NCI-H526 (cell line): Measurements from ENCODE around the gene GALNT13.

Experiments
- DNase-seq, 2 experiments: peaks; one replicate each; lab custom pipeline; 2025; lab: John Stamatoyannopoulos, UW

GALNT13 gene

DNA sequence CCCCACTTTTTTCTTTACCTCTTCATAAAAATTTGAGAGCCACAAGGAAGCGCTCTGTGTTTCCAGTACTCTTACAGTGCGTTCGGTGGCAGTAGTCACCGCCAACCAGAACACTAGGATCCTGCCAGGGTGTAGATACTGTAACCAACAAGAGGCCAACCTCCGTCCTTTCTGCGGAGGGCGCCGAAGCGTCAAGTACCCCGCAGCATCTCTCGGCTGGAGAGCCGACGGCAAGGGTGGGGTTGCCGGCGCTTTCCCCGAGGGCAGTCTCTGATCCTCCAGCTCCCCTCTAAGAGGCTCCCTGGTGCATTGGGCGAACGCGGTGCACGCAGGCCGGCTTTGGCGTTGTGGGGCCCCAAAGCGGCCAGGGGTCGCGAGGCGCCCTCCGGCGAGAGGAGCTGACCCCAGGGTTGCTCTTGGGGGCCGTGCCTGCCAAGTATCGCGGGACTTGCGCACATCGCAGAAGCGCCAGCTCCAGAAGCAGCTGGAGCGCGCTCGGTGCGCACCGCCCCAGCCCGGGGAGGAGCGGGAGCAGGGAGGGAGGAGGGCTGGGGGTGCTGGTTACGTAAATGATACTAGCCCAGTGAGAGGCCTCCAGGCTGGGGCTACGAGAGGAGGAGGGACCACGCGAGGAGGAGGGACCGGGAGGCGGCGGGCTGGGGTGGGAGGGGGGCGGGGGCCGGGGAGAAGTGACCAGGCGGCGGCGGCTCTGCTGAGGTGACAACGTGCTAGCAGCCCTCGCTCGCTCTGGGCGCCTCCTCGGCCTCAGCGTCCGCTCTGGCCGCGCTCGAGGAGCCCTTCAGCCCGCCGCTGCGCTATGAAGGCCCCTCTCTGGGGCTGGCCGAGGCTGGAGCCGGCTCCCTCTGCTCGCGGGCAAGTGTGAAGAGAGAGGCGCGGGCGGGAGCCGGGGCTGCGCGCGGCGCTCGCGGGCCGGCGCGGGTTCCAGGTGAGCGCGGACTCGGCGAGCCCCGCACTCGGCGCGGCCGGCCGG lies at the start of gene GALNT13:
GALNT13 (plus strand) TSS at position 692 of the 991 bp plus-strand sequence.
- no peak for DNase-seq

DNA sequence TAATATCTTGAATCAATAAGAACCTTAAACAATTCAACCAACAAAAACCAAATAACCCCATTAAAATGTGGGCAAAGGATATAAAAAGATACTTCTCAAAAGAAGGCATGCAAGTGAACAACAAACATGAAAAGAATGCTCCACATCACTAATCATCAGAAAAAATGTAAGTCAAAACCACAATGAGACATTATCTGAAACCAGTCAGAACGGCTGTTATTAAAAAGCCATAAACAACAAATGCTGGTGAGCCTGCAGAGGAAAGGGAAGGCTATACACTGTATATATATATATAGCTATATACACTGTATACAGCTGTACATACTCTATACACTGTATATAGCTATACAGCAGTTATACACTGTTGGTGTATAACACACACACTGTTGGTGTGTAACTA lies 47.8 kb upstream of the GALNT13 start:
- DNase-seq, result no peak

DNA sequence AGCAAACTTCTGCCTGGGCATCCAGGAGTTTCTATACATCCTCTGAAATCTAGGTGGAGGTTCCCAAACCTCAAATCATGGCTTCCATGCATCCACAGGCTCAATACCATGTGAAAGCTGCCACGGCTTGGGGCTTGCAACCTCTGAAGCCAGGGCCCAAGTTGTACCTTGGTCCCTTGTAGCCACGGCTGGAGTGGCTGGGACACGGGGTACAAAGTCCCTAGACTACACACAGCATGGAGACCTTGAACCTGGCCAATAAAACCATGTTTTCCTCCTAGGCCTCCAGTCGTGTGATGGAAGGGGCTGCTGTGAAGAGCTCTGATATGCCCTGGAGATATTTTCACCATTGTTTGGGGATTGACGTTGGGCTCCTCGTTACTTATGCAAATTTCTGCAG lies 43.4 kb upstream of the GALNT13 start:
- no peak for DNase-seq

DNA sequence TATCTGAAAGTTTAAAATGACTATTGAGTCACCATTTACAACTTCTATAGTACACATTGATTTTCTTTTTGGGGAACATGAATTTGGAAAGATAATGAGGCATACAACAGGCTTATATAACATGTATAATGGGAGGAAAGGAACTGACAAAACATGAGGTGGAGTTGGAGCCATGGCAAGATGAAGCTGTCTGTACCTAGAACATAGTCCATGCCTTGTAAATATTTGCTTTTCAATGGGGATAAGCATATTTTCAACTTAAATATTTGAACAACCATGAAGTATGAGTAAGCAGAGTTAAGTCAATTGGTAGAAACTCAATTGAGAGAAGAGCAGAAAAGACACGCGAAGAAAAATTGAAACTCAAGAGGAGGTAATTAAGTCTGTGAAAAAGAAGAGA lies 37.1 kb upstream of the GALNT13 start:
- DNase-seq, result no peak

GRCh38 chr2:153858250-153858649 lies 13.5 kb upstream of the GALNT13 start:
- DNase-seq, result no peak

- no peak for DNase-seq
Observed at GRCh38 chr2:153864022-153864421, 7.7 kb upstream of the GALNT13 start.

DNA sequence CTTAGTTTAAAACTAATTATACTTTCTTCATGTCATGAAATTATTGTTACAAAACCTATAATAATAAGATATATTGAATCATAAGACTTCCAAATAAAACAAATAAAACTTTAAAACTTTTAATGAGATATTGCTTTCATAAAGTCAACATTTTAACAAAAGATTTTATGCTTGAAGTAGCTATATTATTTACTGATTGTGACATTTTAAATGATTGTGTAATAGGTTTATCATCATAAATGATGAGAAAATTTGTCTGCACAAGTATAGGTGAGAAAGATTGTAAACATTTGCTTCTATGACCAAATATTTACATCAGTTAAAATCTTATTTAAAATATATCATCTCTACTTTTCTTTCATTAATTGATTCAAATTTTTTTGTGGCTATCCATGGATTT lies 5.1 kb upstream of the GALNT13 start:
- no peak for DNase-seq

GRCh38 chr2:153870308-153870707 lies 1.4 kb upstream of the GALNT13 start:
- DNase-seq, result no peak

DNA sequence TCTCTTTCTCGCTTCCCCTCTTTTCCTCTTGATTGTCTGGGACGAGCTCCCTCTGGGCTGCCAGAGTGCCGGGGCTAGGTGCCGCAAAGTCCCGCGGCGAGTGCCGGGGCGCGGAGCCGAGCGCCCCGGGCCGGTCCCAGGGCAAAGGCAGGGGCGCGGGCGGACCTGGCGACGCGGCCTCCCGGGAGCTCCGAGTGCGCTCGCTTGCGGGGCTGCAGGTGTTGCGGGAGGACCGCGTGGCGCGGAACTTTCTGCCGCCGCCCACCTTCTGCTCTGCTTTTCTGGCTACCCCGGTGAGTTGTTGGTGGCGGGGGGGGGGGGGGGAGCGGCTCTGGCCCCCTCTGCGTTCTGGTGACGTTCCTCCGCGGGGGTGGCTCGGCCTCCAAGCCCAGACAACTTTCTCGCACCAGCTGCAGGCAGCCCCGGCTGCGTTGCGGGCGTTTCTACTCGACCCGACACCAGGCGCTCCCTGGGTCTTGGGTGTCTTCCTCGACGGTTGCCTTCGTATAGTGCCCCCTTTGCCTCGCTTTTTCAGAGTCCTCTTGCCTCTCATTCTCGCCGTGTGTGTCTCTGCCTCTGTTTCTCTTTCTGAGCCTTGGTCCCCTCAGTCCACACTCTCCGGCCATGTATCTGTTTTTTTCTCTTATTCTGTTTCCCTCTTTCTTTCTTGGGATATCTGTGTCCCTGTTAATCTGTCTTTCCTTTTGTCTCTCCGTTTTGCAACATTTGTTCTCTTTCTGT lies 759 bp downstream of the GALNT13 start:
- no peak for DNase-seq

GRCh38 chr2:153873052-153874048 lies 1.6 kb downstream of the GALNT13 start:
- no peak for DNase-seq

GRCh38 chr2:153875801-153876466 lies 4.2 kb downstream of the GALNT13 start:
- DNase-seq, result no peak

GRCh38 chr2:153880926-153881325 lies 9.2 kb downstream of the GALNT13 start:
- DNase-seq, result no peak

DNA sequence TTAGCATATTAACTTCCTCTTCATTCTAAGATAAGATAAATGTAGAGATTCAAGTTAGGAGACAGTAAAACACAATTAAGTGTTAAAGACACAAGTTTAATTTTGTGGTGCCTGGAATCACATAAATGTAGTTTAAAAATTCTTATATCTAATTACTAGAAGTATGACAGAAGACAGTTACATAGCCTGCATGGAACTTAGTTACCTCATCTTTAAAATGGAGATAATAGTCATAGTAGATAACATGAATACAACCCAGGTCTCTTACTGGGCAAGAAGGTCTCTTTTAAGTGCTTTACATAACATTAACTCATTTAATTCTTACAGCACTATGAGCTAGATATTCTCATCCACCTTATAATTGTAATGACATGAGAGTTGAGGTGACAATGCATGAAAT lies 15.1 kb downstream of the GALNT13 start:
- DNase-seq, result no peak

DNA sequence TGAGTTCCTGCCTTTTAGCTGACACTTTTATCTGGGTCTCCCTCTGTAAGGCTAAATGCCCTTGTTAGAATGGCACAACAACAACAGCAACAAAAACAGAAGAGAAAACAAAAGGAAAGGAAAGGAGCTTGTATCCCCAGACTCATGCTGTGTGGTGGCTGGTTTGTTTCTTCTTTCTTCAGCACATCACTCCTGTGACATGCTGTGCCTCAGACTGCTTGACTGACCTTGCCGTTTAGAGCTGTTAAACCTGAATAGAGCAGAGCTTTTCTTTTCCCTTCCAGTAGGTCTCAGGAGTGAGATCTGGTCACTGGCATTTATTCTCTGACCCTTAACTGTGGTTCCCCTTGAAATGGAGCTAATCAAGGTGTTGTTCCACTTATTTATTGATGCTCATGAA lies 18.9 kb downstream of the GALNT13 start:
- DNase-seq, result no peak

DNA sequence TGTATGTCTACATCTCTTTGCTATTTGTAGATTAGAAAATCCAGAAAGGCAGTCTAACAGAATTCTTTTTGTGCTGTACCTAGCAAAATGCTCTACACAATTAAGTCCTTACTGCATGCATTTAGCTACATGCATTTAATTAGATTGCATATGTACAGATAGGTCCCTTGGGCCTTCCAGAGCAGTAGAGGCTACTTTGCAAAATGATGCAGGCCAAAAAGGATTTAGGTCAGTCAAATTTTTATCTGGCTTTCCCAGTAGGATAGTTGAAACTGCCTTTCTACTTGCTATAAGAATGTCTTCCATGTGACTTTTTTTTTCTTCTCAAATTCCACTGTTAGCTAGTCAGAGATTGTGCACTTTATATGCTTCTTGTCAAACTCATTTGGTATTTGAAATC lies 19.3 kb downstream of the GALNT13 start:
- no peak for DNase-seq

DNA sequence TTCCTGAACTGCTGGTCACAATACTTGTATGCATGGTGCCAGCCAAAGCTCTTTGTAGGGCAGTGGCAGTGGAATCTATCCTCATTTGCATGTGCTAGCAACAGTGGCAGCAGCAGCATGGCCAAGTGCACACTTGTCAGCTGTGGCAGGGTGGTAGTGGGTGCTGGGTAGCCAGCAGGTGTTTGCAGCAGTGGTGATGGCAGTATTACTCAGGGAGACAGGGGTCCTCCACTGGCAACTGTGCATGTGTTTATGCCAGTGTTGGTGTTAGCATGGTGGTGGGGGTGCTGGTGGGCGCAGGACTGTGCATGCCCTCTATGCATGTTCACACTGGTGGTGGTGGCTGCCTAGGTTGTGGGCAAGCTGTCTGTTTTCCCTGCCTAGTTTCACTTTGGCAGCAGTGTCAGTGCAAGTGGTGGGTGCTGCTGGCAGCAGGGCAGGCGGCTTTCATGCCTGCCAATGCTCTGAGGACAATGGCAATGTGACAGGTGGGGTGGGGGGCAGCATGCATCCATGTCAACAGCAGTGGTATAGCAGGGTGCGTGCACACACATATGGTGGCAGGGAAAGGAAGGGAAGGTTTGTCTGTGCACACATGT lies 41.2 kb downstream of the GALNT13 start:
- no peak for DNase-seq

DNA sequence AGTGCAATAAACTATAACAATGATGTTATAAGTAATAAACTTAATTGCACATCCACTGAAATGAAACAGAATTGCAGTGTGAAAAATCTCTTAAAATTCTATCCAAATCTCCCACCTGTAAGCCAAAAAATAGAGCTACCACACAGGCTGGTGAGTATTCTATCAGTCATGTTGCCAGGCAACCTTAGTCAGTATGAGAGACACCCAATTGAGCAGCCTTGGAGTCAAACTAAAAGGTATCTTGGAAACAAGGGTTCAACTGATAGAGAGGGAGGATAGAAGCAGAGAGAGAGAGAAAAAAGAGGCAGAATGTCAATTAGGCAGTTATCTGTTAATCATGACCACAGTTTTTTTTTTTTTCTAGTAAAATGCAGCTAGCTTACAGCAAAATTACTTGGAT lies 45.8 kb downstream of the GALNT13 start:
- DNase-seq, result no peak

- no peak for DNase-seq
Observed at GRCh38 chr2:153935511-153935910, 63.8 kb downstream of the GALNT13 start.

- DNase-seq, result no peak
Observed at GRCh38 chr2:153939124-153939796, 67.5 kb downstream of the GALNT13 start.

DNA sequence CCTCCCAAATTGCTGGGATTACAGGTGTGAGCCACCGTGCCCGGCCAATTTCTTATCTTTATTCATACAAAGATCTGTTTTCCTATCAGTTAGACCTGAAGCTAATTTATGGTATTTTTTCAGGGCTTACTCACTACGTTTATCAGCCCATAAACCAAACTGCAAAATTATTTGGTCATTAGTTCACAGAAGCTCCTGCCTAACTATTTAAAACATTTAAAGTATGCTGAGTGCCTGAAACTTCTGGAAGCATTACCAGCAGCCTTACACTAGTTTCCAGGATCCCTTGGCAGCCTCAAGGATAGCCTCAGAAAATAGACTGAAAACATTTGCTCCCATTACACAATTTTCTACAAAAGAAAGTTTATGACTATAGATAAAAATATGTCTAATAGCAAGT lies 68.8 kb downstream of the GALNT13 start:
- DNase-seq, result no peak
